HG03460 (cell line): Measurements from ENCODE around the gene KCTD10.

Experiments
- ATAC-seq: cut with Tn5 transposase; IDR thresholded peaks from one replicate; pipeline ENCODE4 v1.9.1; 2021; ENCODE audit not compliant: unreplicated experiment

The KCTD10 gene

GRCh38 chr12:109495012-109495411 lies 17.9 kb upstream of the KCTD10 start:
- no peak for ATAC-seq

GRCh38 chr12:109494348-109494881 lies 17.3 kb upstream of the KCTD10 start:
- ATAC-seq: no peak

- ATAC-seq: no peak
These were observed 16.8 kb upstream of the KCTD10 start for GRCh38 chr12:109493938-109494337.

DNA sequence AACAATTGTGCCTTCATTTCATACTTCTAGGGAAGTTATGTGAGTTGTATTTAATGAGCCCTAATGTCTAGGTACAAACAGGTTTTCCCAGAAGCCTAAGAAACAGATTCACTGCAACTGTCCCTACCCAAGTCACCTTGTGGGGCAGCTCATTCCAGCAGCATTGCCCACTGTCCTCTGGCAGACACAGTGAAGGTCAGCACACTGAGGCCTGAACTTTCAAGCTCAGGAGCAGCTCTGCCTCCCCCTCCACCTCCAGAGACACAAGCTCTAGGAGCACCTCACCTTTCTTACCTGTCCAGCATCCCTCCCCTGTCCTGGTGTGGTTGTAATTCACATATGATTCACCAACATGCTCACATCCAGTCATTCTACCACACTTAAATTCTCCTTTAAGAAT lies 16.0 kb upstream of the KCTD10 start:
- no peak for ATAC-seq

- ATAC-seq: no peak
These were observed 15.3 kb upstream of the KCTD10 start for GRCh38 chr12:109492371-109492770.

- ATAC-seq: no peak
These were observed 14.6 kb upstream of the KCTD10 start for GRCh38 chr12:109491671-109492070.

DNA sequence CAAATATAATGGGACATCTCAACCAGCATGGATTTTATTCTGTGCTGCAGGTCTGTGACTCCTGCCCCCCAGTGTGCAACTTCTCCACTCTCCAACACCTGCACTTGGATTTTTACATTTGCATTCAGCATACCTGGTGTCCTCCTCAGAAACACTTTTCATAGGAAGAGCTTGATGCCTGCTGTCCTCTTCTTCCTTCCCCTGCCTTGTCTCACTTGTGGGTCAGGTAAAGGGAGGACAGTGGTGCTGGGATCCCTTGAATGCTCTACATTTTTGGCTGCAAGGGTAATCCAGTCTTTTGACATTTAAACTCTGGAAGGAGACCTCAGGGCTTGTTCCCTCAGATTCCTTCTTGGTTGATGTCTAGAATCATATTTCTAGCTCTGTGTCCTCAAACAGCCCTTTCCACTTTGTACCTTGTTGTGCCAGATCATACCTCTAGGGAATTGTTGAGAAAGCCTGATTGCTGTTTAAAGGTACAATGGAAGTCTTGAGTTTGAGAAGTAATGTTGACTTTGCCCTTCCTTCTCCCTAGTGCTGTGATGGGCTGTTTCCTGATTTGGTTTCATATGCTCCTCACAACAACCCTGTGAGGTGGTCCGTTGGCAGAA lies 13.0 kb upstream of the KCTD10 start:
- ATAC-seq: no peak

DNA sequence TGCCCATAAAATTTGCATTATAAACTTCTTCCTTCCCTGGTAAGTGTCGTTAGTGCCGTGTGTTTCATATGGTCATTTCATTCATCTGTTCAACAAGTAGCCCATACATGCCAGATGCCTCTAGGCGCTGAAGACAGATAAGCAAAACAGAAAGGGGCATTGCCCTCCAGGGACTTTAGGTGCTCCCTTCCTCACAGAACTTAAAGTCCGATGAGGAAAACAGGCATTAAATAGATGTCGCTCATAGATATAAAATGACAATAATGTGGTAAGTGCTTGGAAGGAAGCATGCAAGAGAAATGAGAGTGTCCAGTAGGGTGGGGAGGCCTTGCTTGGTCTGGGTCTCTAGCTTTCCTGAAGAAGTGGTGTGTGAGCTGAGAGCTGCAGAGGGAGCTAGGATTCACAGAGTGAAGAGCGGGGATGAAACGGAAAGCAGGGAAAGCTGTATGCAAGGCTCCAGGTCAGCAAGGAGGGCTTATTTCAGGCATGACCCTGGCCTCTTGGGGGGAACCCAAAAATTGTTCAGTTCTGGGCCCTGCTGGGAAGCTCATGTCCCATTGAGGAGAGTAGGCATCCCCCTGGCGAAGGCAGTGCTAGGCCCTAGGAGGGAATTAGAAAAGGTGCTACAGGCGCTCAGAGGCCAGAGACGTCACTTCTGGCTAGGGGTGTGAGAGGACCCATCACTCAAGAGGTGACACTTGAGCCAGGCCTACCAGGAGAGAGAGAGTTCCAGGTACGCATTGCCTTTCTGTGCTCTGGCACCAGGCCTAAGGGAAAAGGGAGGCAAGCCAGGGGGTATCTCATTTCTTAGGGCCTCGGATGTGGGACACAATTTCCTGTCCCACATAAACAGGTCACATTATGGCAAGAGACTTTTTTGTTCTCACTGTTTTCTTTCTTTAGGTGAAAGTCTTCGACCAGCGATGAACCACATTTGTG lies 12.2 kb upstream of the KCTD10 start:
- no peak for ATAC-seq

DNA sequence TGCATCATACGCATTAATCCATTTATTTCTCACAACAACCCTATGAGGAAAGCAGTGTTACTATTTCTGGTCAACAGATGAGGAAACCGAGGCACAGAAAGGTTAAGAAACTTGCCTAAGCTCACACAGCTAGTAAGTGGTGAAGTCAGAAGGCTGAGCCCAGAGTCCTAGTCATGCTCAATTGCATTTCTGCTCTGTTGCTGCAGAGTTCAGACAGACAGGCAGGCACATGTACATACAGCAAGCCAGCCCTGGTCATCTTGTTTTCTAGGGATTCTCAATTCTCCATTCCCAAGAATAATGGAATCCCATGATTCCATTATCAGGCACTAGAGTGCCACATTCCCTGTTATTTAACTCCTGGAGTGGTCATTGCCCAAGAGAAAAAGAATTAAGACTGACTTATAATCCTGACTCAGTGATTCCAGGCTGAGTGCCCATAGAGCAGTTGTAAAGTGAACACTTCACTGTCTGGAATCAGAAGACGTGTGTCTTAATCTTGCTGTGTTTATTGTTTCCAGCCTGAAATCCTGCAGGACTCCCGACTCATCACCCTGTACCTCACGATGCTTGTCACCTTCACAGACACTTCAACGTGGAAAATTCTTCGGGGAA lies 11.1 kb upstream of the KCTD10 start:
- no peak for ATAC-seq

- no peak for ATAC-seq
These were observed 10.3 kb upstream of the KCTD10 start for GRCh38 chr12:109487181-109488050.

DNA sequence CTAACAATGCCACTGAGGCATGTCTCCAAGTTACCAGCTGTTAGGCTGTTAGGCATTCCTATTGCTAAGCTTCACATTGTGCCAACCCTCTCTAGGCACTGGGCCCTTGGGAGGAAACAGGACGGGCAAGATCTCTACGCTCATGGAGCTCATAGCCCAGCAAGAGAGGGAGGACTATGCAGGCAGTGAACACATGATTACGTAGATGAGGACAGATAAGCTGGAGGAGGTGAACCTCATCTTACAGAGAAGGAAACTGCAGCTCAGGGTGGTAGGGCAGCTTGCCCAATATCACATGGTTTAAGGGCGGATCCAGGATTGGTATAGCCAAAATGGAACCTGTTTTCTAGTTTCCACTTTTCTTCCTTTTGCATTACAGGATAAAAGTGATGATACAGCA lies 8.1 kb upstream of the KCTD10 start:
- no peak for ATAC-seq

GRCh38 chr12:109483346-109483745 lies 6.2 kb upstream of the KCTD10 start:
- ATAC-seq: no peak

DNA sequence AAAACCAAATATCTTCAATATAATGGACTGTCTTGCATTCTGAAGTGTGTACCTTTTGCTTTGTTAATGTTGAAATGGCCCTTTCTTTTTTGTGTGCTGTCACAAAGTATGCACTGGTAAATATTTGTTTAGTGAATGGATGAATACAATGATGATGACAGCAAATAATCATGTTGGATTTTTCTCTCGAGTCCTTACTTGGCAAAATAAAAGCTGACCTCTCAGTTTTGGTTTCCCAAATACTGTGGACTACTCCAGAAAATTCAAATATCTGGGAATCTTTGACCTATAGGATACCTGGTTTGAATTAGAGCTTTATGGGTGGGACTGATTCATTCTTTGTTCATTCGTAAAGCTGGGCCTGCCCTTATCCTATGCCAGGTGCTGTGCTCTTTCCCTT lies 5.8 kb upstream of the KCTD10 start:
- no peak for ATAC-seq

- ATAC-seq: no peak
These were observed 5.4 kb upstream of the KCTD10 start for GRCh38 chr12:109482491-109482890.

DNA sequence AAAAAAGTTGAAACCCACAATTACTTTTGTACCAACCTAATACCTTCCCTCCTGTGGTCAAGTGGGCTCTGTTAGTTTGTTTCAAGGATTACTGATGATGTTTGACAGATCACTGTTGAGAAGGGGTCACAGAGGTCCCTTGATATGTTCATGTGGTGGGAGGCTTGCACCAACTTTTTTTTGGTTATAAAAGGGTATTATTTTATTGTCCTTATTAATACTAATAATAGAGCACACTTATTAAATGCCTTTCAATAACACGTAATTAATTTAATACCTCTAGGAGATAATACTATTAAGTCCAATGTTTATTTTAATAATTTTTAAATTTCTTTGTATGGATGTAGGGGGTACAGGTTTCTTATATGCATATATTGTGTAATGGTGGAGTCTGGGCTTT lies 4.8 kb upstream of the KCTD10 start:
- ATAC-seq: no peak

DNA sequence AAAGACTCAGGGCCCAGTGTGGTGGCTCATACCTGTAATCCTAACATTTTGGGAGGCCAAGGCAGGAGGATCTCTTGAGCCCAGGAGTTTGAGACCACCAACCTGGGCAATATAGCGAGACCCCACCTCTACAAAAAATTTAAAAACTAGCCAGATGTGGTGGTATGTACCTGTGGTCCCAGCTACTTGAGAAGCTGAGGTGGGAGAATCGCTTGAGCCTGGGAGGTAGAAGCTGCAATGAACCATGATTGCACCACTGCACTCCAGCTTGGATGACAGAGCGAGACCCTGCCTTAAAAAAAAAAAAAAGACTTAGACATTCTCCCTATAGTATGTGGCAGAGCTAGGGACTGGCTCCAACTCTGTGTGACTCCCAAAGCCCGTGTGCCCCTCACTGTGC lies 3.3 kb upstream of the KCTD10 start:
- no peak for ATAC-seq

- no peak for ATAC-seq
These were observed 2.7 kb upstream of the KCTD10 start for GRCh38 chr12:109479761-109480160.

DNA sequence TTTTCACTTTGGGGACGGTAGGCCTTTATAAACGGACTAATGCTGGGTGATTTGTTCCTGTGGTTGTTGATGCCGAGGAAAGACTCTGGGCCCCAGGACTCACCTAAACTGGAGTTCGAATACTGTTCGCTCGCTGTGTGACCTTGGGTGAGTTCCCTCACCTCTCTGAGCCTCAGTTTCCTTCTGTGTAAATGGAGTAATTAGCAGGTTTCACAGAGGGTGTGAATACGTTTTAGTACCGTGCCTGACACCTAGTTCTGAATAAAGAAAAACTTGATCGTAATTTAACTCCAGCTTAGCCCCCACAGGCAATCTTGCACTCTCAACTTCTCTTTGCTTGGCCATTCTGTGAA lies 839 bp upstream of the KCTD10 start:
- no peak for ATAC-seq

DNA sequence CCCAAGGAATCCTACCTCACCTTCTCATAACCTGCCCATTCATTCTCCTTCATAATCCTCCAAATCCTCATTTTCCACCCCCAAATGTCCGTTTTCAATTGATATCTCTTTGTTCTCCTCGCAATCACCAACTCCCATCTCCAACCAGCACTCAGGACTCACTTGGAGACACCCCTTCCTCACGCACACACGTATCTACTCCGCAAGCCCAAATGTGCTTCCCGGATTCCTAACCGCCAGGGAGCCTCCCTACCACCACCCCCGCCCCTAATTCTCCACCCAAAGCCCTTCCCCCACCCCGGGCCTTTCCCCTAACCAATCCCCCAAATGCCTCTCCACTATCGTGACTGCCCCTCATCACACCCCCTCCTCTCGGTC lies 304 bp downstream of the KCTD10 start:
- ATAC-seq: no peak

- ATAC-seq: no peak
These were observed 900 bp downstream of the KCTD10 start for GRCh38 chr12:109475993-109476806.
